ENCODE measurements around the gene RUNX2.

RUNX2 gene

GRCh38 chr6:45491048-45491735 is 163.1 kb downstream of the RUNX2 start:
- DNase-seq = no peak

GRCh38 chr6:45491874-45492273 is 163.7 kb downstream of the RUNX2 start:
- no peak for DNase-seq

GRCh38 chr6:45493761-45494160 is 165.6 kb downstream of the RUNX2 start:
- no peak for DNase-seq

GRCh38 chr6:45494416-45495135 is 166.4 kb downstream of the RUNX2 start:
- DNase-seq = no peak

DNA sequence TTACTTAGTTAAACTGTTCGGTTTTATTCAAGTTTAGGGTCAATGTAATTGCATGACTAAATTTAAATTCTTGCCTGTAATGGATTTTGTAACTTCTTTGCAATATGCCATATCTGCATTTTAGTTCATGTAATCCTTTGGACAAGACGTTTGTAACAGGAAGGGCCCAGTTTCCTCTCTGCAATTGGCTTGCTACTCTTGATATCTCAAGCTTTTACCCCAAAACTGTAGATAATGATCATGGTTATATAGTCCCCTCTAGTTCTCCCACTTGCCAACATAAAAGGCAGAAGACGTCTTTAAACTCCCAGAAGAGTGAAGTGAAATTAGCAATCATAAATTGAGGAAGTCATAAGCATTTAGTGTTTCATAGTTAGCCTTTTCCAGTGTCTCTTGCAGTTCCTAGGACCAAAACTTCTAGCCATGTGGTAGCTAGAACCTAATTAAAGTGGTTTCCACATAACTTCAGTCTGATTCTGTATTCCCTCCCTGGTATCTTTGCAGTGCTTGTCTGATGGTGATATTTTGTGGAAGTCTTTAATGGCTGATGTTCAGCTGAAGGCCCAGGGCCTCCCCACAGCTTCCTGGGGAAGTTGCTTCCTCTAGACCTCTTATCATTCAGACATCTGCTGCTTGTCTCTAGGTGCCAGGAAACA is 167.4 kb downstream of the RUNX2 start:
- DNase-seq = no peak

DNA sequence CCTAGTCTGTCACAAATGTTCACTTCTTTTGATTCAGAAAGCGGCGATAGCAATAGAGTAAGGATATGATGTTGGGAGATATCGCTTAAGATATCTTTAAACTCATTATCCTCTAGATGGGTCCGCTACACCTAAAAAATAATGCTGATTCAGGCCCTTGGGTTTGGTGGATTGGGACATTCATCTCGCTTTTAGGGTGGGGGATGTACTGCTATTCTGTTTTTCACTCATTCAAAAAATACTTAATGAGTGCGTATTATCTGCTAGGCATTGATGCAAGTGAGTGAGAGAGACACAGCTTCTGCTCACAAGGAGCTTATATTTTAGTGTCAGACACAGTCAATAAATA is 167.9 kb downstream of the RUNX2 start:
- no peak for DNase-seq

GRCh38 chr6:45498591-45498990 is 170.5 kb downstream of the RUNX2 start:
- no peak for DNase-seq

DNA sequence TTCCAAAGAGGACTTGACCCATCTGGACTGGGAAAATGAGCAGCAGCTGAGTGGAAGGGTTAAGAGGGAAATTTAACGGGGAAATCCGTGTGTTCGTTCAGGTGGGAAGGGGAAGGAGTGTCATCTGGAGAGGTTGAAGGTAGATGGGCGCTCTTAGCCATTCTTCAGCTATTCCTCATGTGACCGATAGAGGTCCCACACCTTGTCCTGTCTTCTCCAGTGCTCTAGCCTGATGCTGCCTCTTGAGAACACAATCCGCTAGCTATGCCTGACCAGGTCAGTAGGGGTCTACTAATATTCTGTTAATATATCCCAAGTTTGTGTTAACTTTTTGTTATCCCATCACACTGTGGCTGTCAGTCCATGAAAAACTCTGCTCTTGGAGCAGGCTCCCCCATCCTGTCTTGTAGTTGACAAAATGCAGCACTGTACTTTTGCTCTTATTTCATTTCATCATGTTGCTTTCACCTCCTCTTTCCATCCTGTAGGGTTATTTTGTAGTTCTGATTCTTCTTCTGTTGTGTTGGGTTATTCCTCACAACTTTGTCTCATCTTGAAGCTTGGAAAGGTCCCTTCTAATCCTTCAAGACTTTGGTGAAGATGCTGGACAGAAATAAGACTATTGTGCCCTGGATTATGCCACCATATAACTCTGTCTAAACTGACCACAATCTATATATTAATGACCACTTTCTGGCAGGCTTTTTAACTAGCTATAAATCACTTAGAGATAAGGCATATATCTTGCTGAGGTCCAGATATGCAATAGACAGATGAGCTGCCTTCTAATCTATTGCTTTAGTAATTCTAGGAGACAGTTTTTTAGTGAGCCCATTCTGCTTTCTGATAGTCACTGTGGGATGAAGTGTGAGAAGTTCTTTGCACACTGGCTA is 173.0 kb downstream of the RUNX2 start:
- no peak for DNase-seq

GRCh38 chr6:45502456-45502855 is 174.3 kb downstream of the RUNX2 start:
- DNase-seq = no peak

GRCh38 chr6:45504947-45505346 is 176.8 kb downstream of the RUNX2 start:
- DNase-seq = peak; percentile 9 to 56

DNA sequence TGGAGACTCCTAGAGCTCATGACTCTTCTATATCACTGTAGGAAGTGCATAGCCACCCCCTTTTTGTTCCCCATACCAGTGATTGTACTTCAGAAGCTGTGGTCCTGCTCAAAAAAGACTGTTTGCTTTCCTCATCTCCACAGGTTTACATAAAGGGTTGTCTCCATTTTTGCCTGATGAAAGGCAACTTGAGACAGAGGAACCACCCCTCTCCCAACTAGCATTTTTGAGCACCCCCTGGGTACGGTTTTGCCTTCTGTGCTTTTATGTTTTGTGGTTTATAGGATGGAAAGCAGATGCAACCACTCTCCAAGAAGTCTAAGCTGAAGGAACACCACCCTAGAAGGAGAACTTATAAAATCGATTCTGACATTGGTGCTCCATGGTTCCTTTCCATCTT is 177.3 kb downstream of the RUNX2 start:
- no peak for DNase-seq

DNA sequence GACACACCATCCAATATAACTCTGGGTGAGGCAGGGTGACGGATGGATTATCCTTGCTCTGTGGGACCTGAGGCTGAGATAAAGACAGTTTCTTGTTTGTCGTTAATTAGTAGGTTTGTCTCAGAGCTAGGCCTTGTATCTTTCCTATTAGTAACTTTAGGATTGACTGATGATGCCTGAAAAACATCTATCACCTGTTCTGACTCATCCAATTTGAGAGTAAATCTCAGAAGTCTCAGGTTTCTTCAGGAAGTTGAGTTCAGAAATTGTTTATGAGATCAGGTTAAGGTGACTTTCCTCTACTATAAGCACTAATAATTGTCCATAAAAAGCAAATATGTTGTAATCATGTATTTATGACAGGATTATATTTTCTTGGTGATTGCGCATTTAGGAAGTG is 179.1 kb downstream of the RUNX2 start:
- no peak for DNase-seq

GRCh38 chr6:45509426-45509825 is 181.3 kb downstream of the RUNX2 start:
- no peak for DNase-seq

DNA sequence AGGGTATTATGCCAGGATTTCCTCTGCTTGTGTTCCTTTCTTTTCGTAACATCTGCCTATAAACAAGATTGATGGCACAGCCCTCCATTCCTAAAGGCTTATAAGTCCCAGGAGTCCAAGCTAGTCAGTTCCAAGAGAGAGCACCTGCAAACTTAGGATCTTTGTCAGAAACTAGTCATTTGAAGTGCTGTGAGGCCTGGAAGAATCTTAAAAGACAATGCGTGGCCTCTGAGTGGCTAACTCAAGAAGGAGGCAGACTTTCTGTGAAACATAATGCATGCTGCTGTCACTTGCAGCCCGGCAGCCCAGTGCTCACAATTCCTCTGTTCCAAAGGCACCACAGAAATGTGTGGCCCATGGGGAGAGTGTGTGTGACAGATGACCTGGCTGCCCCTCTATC is 184.6 kb downstream of the RUNX2 start:
- no peak for DNase-seq

- no peak for DNase-seq
Measured at GRCh38 chr6:45513213-45513618, 185.1 kb downstream of the RUNX2 start.

GRCh38 chr6:45513843-45514242 is 185.7 kb downstream of the RUNX2 start:
- no peak for DNase-seq

DNA sequence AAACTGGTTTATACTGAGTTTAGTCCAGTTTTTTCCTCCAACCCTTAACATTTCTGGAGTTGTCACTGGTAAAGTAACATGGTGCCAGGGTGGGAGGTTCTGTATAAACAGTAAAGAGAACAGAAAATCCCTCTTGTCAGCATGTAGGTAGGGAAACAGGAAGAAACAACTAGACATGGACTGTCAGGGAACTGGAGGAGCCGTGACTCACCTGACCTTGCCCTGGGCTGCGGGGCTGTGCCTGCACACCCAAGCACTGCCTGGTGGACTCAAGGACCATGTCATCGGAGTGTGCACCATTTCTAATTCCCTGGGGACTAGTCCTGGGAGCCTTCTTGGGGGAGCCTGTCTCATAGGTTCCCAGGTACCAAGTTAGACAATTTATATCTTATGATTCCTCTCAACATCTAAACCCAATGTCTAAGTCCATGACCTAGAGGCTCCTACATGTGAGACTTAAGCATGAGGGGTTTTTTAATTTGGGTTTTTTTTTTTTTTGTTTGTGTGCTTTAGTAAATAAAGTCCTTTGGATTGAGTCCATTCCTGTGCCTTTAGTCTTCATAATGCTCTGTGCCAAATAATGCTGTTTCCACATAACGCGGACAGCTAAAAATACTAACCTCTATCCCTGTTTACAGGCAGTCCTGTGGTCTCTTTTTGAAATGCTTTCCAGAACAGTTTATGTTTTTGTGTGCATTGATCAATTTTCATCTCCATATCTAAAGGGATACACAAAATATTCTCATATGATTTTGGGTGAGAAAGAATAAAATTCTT is 186.5 kb downstream of the RUNX2 start:
- DNase-seq = no peak

DNA sequence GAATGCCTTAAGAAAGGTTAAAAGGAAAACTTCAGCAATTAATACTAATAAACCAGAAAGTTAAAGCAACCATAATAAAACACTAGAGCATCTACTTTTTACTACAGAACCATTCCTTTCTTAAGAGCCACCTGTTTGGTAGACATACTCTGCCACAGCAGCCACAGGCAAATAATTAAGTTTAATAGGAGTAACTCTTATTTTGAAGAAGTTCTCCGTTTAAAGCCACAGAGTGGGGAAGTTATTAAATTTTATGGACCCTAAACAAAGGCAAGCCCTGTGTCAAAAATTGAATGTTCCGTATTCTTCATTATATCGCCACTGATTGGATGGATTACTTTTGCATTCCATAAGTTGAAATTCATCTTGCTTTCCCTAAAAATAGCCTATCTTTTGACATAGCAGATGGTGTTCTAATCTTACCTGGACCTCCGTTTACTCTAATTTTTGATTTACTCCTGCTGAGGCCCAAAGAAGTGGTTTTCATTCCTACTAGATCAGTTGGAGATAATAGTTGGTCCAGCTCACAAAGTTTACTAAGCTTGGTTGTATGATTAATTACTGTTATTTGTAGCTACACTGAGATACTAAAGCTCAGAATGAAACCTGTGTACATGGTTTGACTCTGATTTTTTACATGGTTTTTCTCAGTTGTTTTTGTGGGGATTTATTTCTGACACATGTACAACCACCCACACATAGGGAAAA is 190.0 kb downstream of the RUNX2 start:
- DNase-seq = no peak

GRCh38 chr6:45521226-45521625 is 193.1 kb downstream of the RUNX2 start:
- no peak for DNase-seq

DNA sequence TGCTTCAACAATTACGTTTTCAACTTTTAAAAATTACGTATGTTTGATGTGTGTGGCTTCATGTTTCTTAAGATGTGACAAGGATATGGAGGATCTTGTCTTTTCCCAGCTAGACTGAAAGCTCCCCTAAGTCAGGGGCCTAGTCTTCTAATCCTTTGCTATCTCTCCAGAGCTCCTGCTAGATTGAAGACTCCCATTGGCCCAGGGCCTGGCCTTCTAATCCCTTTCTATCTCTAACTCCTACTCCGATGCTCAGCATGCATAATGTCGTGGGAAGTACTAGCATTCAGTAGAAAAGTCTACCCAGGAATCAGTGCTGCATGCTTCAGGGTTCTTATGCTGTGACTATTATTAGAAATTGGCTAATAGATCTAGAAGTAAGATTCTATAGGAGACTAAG is 194.4 kb downstream of the RUNX2 start:
- DNase-seq = no peak

DNA sequence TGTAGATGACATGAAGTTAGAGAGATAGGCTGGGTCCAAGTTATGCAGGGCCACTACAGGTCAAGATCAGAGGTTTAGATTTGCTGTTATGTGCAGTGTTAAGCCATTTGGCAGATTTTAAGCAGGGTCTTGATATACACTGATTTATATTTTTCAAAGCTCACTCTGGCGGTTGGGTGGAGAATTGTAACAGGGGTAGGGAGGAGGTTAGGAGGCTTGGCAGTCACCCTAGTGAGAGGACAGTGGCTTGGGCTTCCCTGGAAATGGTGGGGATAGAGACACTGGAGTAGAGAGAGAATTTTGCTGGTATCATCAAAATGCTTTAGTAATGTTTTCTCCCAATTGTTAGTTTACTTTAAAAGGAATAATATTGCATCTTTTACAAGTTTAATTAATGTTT is 199.1 kb downstream of the RUNX2 start:
- no peak for DNase-seq
